SU-DHL-6 (cell line): Measurements from ENCODE around the gene NLRP13.

ENCODE experiments used
- EZH2phosphoT487 ChIP-seq: fragments of 200-600 bp; sonication (generic), shearing (Covaris generic); conservative IDR thresholded peaks from 2 replicates; pipeline ENCODE4 v1.6.1; 2018; ENCODE audit warnings: mild to moderate bottlenecking, antibody characterized with exemption, low read length, moderate library complexity, mixed read lengths
- TF ChIP-seq, protein P1 (sequence below): fragments of 200-600 bp; sonication (generic); IDR thresholded peaks from one replicate; pipeline ENCODE4 v1.5.1; 2017; ENCODE audit warnings: antibody characterized with exemption, mild to moderate bottlenecking, low read length, moderate library complexity; ENCODE audit not compliant: insufficient read depth, poor library complexity, severe bottlenecking

DNA sequence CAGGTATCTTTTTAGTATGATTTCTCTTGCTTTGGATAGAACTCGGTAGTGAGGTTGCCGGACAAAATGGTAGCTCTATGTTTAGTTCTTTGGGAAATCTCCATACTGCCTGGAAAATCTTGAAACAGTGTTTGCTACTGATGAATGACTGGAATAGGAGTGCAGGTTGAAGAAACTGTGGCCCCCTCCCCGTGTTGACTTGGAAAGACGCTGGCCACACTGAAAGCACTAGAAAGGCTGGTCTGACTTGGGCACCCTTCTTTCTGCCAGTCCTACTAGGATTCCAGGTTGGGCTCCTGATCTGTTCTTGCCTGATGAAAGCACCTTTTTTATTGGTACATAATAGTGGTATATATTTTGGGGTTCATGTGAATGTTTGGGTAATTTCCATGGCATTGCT, 49.5 kb downstream of the NLRP13 start:
- TF ChIP-seq, protein P1, sequence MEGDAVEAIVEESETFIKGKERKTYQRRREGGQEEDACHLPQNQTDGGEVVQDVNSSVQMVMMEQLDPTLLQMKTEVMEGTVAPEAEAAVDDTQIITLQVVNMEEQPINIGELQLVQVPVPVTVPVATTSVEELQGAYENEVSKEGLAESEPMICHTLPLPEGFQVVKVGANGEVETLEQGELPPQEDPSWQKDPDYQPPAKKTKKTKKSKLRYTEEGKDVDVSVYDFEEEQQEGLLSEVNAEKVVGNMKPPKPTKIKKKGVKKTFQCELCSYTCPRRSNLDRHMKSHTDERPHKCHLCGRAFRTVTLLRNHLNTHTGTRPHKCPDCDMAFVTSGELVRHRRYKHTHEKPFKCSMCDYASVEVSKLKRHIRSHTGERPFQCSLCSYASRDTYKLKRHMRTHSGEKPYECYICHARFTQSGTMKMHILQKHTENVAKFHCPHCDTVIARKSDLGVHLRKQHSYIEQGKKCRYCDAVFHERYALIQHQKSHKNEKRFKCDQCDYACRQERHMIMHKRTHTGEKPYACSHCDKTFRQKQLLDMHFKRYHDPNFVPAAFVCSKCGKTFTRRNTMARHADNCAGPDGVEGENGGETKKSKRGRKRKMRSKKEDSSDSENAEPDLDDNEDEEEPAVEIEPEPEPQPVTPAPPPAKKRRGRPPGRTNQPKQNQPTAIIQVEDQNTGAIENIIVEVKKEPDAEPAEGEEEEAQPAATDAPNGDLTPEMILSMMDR, result no peak
- no peak for TF ChIP-seq EZH2phosphoT487
